H9 (cell line): ENCODE measurements around the gene KRTAP10-6. TPM values are rescaled to one million over a fixed set of nuclear protein-coding genes. Genes with fewer than 3 reads are reported as not detected.

Experiments
- DNase-seq: peaks from one replicate; pipeline ENCODE4 v3.0.0-alpha.2; 2017
- H2AFZ ChIP-seq: one replicate; pipeline ENCODE4 v1.6.1; 2013; ENCODE audit warnings: mild to moderate bottlenecking, low read length, control low read depth, moderate library complexity
- H2AK5ac ChIP-seq: 2 replicates; pipeline ENCODE4 v1.6.1; 2013; ENCODE audit warnings: low read length, control low read depth, mixed read lengths; ENCODE audit not compliant: insufficient read length
- H2BK120ac ChIP-seq: one replicate; pipeline ENCODE4 v1.6.1; 2013; ENCODE audit warnings: low read depth, mild to moderate bottlenecking, low read length, control low read depth, inconsistent platforms; ENCODE audit not compliant: poor library complexity, severe bottlenecking
- H2BK12ac ChIP-seq: 2 replicates; pipeline ENCODE4 v1.6.1; 2013; ENCODE audit warnings: low read length, control low read depth, mixed read lengths, low read depth; ENCODE audit not compliant: insufficient read length
- H2BK15ac ChIP-seq: 2 replicates; pipeline ENCODE4 v1.6.1; 2013; ENCODE audit warnings: low read depth, low read length, control low read depth
- H2BK20ac ChIP-seq: one replicate; pipeline ENCODE4 v1.6.1; 2013; ENCODE audit warnings: low read depth, mild to moderate bottlenecking, low read length, control low read depth, inconsistent platforms; ENCODE audit not compliant: poor library complexity, severe bottlenecking
- H2BK5ac ChIP-seq: 2 replicates; pipeline ENCODE4 v1.6.1; 2013; ENCODE audit warnings: low read length, control low read depth, mixed read lengths; ENCODE audit not compliant: insufficient read length
- H3K14ac ChIP-seq: 2 replicates; pipeline ENCODE4 v1.6.1; 2013; ENCODE audit warnings: low read length, control low read depth; ENCODE audit not compliant: insufficient read depth
- H3K18ac ChIP-seq: 2 replicates; pipeline ENCODE4 v1.6.1; 2013; ENCODE audit warnings: low read depth, mild to moderate bottlenecking, mixed read lengths, low read length, control low read depth; ENCODE audit not compliant: insufficient read length
- H3K23ac ChIP-seq: 2 replicates; pipeline ENCODE4 v1.6.1; 2013; ENCODE audit warnings: low read length, control low read depth, mixed read lengths, low read depth; ENCODE audit not compliant: insufficient read length
- H3K23me2 ChIP-seq: 2 replicates; pipeline ENCODE4 v1.6.1; 2013; ENCODE audit warnings: low read depth, mild to moderate bottlenecking, mixed read lengths, low read length, control low read depth; ENCODE audit not compliant: insufficient read length, poor library complexity, severe bottlenecking
- H3K27ac ChIP-seq: 2 replicates; pipeline ENCODE4 v1.5.1; 2013; ENCODE audit warnings: low read length, control low read depth, mixed read lengths, low read depth; ENCODE audit not compliant: insufficient read length
- H3K27me3 ChIP-seq: 2 replicates; pipeline ENCODE4 v1.6.1; 2013; ENCODE audit warnings: low read length, control low read depth, inconsistent platforms; ENCODE audit not compliant: insufficient read depth
- H3K4ac ChIP-seq: 2 replicates; pipeline ENCODE4 v1.6.1; 2013; ENCODE audit warnings: low read depth, mild to moderate bottlenecking, control low read depth, inconsistent platforms, low read length, moderate library complexity
- H3K4me1 ChIP-seq: 2 replicates; pipeline ENCODE4 v1.6.1; 2013; ENCODE audit warnings: low read length, control low read depth, inconsistent platforms; ENCODE audit not compliant: insufficient read depth
- H3K4me2 ChIP-seq: 2 replicates; pipeline ENCODE4 v1.6.1; 2013; ENCODE audit warnings: low read length, control low read depth, mixed read lengths; ENCODE audit not compliant: insufficient read length, insufficient read depth
- H3K56ac ChIP-seq: 2 replicates; pipeline ENCODE4 v1.6.1; 2013; ENCODE audit warnings: low read depth, mild to moderate bottlenecking, mixed read lengths, low read length, control low read depth; ENCODE audit not compliant: insufficient read length
- H3K79me1 ChIP-seq: 2 replicates; pipeline ENCODE4 v1.6.1; 2013; ENCODE audit warnings: low read depth, mild to moderate bottlenecking, moderate library complexity, low read length, control low read depth, inconsistent platforms; ENCODE audit not compliant: insufficient read depth, poor library complexity, severe bottlenecking
- H3K79me2 ChIP-seq: 2 replicates; pipeline ENCODE4 v1.6.1; 2013; ENCODE audit warnings: low read length, control low read depth, inconsistent platforms; ENCODE audit not compliant: insufficient read depth
- H3K9ac ChIP-seq: 2 replicates; pipeline ENCODE4 v1.6.1; 2013; ENCODE audit warnings: low read length, control low read depth, mixed read lengths; ENCODE audit not compliant: insufficient read length; ENCODE audit errors: extremely low read depth
- H3K9me3 ChIP-seq: one replicate; pipeline ENCODE4 v1.6.1; 2013; ENCODE audit warnings: low read depth, low read length, inconsistent platforms; ENCODE audit not compliant: control insufficient read depth
- H3T11ph ChIP-seq: one replicate; pipeline ENCODE4 v1.6.1; 2013; ENCODE audit warnings: mild to moderate bottlenecking, low read length, control low read depth, inconsistent platforms
- H4K20me1 ChIP-seq: one replicate; pipeline ENCODE4 v1.6.1; 2013; ENCODE audit not compliant: control insufficient read depth, insufficient read length, insufficient read depth
- H4K5ac ChIP-seq: 2 replicates; pipeline ENCODE4 v1.6.1; 2013; ENCODE audit warnings: low read depth, mild to moderate bottlenecking, mixed read lengths, low read length, control low read depth; ENCODE audit not compliant: insufficient read length
- H4K8ac ChIP-seq: replicated peaks from 2 replicates; pipeline ENCODE4 v1.6.1; 2013; ENCODE audit warnings: low read length, control low read depth, mixed read lengths, low read depth; ENCODE audit not compliant: insufficient read length
- H4K91ac ChIP-seq: 2 replicates; pipeline ENCODE4 v1.6.1; 2013; ENCODE audit warnings: low read depth, mild to moderate bottlenecking, moderate library complexity, mixed read lengths, low read length, control low read depth; ENCODE audit not compliant: insufficient read length
- H3K27ac Mint-ChIP-seq, 3 experiments: 2 replicates in 2 of 3; 3 replicates in 1 of 3; pipeline ENCODE4 v1.8.0; 2020 to 2021; ENCODE audit warnings: mixed read lengths in 3 of 3, mild to moderate bottlenecking in 1 of 3, moderate library complexity in 1 of 3
- H3K27me3 Mint-ChIP-seq: 2 replicates; pipeline ENCODE4 v1.8.0; 2021; ENCODE audit warnings: low read depth, mild to moderate bottlenecking, moderate library complexity, mixed read lengths
- H3K36me3 Mint-ChIP-seq, 3 experiments: 2 replicates in 2 of 3; 3 replicates in 1 of 3; pipeline ENCODE4 v1.8.0; 2020 to 2021; ENCODE audit warnings: low read depth in 3 of 3, mixed read lengths in 3 of 3; ENCODE audit not compliant: insufficient read depth in 1 of 3
- H3K4me1 Mint-ChIP-seq, 2 experiments: 2 replicates each; pipeline ENCODE4 v1.8.0; 2020; ENCODE audit warnings: mixed read lengths in 2 of 2
- H3K4me3 Mint-ChIP-seq, 2 experiments: 2 replicates in 1 of 2; 3 replicates in 1 of 2; pipeline ENCODE4 v1.8.0; 2020 to 2021; ENCODE audit warnings: mild to moderate bottlenecking in 2 of 2, mixed read lengths in 2 of 2, moderate library complexity in 1 of 2
- H3K9me3 Mint-ChIP-seq, 2 experiments: 2 replicates in 1 of 2; 3 replicates in 1 of 2; pipeline ENCODE4 v1.8.0; 2020; ENCODE audit warnings: mild to moderate bottlenecking in 2 of 2, mixed read lengths in 2 of 2, moderate library complexity in 1 of 2
- CTCF ChIP-seq: fragments of 200-600 bp; sonication (generic); conservative IDR thresholded peaks from 3 replicates; pipeline ENCODE4 v1.8.0; 2021; ENCODE audit warnings: antibody characterized with exemption, mild to moderate bottlenecking
- total RNA-seq: library from RNA; stranded (reverse); gene quantifications from 2 replicates; pipeline ENCODE4 v1.2.1, GENCODE V29; 2021

Gene KRTAP10-6
- total RNA-seq, 1 experiment from 2014 or later, result not detected

GRCh38 chr21:44623575-44623974 lies 31.3 kb upstream of the KRTAP10-6 start:
- no peak overlapping the region for H3K56ac ChIP-seq
- H3K79me1 ChIP-seq, result no peaks in the 10 kb centered on the region
- no peak overlapping the region for H2BK12ac ChIP-seq

More at GRCh38 chr21:44623575-44623974, 31.3 kb upstream of the KRTAP10-6 start:
- Histone ChIP-seq H3K9ac (no peak overlapping the region), H3K4ac (no peak overlapping the region), H2AFZ (no peak overlapping the region), H2BK15ac (no peak overlapping the region), H3K14ac (no peak overlapping the region), H4K8ac (no peak overlapping the region), H3K4me2 (no peak overlapping the region), H2AK5ac (no peak overlapping the region), H4K5ac (no peak overlapping the region), H3K4me1 (no peaks in the 10 kb centered on the region), H4K20me1 (no peaks in the 10 kb centered on the region), H3K9me3 (peaks cover 4% of the 10 kb centered on the region), H3K23me2 (no peaks in the 10 kb centered on the region), H3T11ph (no peak overlapping the region), H2BK20ac (no peak overlapping the region), H3K23ac (no peak overlapping the region), H3K18ac (no peak overlapping the region), H3K27me3 (no peaks in the 10 kb centered on the region), H3K79me2 (no peaks in the 10 kb centered on the region), H2BK5ac (no peak overlapping the region), H2BK120ac (no peak overlapping the region), H4K91ac (no peak overlapping the region), H3K27ac (no peak overlapping the region)
- peaks cover 12 to 46% (median 30%) of the 10 kb centered on the region in 3 experiments for H3K36me3 Mint-ChIP-seq
- H3K27ac Mint-ChIP-seq, result no peak overlapping the region
- H3K4me3 Mint-ChIP-seq, result no peak overlapping the region
- H3K4me1 Mint-ChIP-seq, result peaks cover 6 to 7% of the 10 kb centered on the region in 2 experiments; a peak in 3 of 4 replicates
- peaks cover 50 to 54% of the 10 kb centered on the region in 2 experiments for H3K9me3 Mint-ChIP-seq
- peaks cover 5% of the 10 kb centered on the region for H3K27me3 Mint-ChIP-seq
- no peak for TF ChIP-seq CTCF
- no peak for DNase-seq
